ENCODE data around the gene SCLY.
"Not testable (repeated sequence)": the region's sequence is repeated elsewhere in the genome, so short reads cannot be mapped to it uniquely, and the experiment has no call there.

The SCLY gene

DNA sequence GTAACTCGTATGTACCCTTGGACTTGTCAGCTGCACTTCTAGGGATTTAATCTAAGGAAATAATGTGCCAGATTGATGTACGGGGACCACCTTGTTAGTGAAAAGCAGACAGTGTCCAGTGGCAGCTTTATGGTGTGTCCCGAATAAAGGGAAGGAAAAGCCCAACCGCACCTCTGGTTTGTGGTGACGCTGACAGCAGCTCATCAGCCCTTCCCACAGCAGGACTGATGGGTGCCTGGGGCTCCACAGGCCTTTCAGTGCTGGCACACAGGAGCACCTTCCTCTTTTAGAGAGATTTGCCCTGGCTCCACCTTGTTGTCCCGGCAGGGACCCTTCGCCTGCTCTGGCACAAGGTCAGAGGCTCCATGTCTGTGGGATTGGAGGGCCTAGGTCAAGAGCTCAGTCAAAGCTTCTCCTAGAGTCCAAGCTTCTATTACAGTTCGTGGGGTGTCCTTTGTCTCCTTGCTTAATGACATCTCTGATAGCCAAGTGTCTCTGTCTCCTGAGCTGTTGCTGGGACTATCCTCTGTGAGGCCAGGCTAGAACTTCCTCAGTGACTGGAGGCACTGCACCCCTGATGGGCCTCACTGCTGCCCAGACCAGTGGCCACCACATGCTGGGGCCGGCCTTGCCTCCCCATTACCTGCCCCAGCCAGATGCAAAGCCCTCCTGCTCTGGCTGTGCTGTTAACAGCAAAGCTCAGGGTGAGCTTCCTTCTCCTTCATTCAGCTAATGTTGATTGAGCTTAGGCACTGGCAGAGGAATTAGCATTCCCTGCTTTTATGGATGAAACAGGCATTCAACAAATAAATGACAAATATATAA, 33.0 kb upstream of the SCLY start:
- Histone ChIP-seq H3K4me3 (ENCODE audit: low read length) (no peak overlapping the region), H3K36me3 (ENCODE audit: insufficient read depth, low read length) (peaks cover 39% of the 10 kb centered on the region), H3K9me3 (ENCODE audit: low read length) (no peaks in the 10 kb centered on the region), H3K27me3 (ENCODE audit: insufficient read depth, low read length) (no peaks in the 10 kb centered on the region), H2AFZ (ENCODE audit: low read depth, low read length) (no peak overlapping the region), H3K4me1 (ENCODE audit: insufficient read depth, low read length) (no peaks in the 10 kb centered on the region)

DNA sequence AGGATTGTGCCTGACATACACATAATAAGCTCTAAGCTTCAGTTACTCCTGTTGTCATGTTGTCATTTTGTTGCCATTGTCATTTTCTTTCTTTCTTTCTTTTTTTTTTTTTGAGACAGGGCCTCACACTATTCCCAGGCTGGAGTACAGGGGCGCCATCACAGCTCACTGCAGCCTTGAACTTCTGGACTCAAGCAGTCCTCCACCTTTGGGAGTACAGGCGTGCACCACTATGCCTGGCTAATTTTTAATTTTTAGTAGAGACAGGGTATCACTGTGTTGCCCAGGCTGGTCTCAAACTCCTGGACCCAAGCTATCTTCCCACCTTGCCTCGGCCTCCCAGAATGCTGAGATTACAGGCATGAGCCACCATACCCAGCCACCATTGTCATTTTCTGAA, 30.9 kb upstream of the SCLY start:
- Histone ChIP-seq H3K27me3 (ENCODE audit: insufficient read depth, low read length) (no peaks in the 10 kb centered on the region), H3K4me3 (ENCODE audit: low read length) (no peak overlapping the region), H3K36me3 (ENCODE audit: insufficient read depth, low read length) (peaks cover 42% of the 10 kb centered on the region), H3K4me1 (ENCODE audit: insufficient read depth, low read length) (no peaks in the 10 kb centered on the region), H2AFZ (ENCODE audit: low read depth, low read length) (no peak overlapping the region), H3K9me3 (ENCODE audit: low read length) (no peaks in the 10 kb centered on the region)

DNA sequence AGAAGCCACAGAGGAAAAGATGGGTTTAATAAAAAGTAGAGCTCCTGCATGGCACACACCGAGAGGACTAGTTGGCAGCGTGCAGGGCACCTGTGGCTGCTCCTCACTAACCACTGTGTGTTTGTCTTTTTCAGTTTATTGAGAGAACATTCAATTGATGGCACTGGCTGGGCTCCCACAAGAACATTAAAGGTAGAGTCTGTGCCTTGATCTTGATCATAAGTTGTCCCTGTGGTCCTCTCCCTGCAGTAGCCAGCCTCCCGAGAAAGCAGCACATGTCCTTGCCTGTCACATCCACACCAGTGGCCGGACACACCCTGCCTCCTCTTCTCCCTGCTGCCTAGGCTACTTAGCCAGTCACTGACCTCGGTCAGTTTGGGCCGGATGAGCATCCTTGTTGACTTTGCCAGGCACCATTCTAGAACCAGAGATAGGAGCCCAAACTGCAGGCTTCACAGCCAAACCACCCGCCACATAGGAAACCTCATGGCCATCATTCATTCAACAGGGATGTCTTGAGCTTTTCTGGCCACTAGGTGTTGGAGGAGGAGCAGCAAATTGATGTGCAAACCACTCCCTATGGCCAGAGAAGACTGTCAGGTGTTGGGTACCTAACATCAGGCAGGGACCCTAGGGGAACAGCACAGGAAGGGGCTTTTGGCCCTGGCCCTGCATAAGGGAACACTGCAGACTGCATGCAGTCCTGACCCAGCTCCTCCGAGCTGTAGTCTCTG, 30.2 kb upstream of the SCLY start:
- no peaks in the 10 kb centered on the region for H3K4me1 ChIP-seq (ENCODE audit: insufficient read depth, low read length)
- peaks cover 45% of the 10 kb centered on the region for H3K36me3 ChIP-seq (ENCODE audit: insufficient read depth, low read length)
- H2AFZ ChIP-seq (ENCODE audit: low read depth, low read length) = no peak overlapping the region
- H3K9me3 ChIP-seq (ENCODE audit: low read length) = no peaks in the 10 kb centered on the region
- H3K4me3 ChIP-seq (ENCODE audit: low read length) = no peak overlapping the region
- no peaks in the 10 kb centered on the region for H3K27me3 ChIP-seq (ENCODE audit: insufficient read depth, low read length)

DNA sequence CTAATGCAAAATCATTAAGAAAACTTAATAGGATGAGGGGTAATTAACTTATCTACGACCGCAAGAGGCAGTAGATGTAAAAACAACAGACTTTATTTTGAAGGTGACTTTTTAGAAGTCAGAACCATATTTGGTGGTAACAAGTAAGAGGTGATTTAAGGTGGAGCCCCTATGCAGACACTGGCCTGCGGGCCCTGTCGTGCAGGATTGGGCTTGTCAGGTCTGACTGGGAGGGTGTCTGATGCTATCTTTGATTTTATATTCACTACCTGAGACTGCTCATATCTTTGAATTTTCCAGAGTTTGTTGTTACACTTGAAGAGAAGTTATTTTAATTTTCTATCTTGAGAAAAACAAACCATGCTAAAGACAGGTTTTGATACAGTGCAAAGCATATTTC, 29.1 kb upstream of the SCLY start:
- H3K4me1 ChIP-seq (ENCODE audit: insufficient read depth, low read length) = no peaks in the 10 kb centered on the region
- no peaks in the 10 kb centered on the region for H3K27me3 ChIP-seq (ENCODE audit: insufficient read depth, low read length)
- H3K36me3 ChIP-seq (ENCODE audit: insufficient read depth, low read length) = peaks cover 43% of the 10 kb centered on the region
- no peak overlapping the region for H3K4me3 ChIP-seq (ENCODE audit: low read length)
- no peak overlapping the region for H2AFZ ChIP-seq (ENCODE audit: low read depth, low read length)
- no peaks in the 10 kb centered on the region for H3K9me3 ChIP-seq (ENCODE audit: low read length)

DNA sequence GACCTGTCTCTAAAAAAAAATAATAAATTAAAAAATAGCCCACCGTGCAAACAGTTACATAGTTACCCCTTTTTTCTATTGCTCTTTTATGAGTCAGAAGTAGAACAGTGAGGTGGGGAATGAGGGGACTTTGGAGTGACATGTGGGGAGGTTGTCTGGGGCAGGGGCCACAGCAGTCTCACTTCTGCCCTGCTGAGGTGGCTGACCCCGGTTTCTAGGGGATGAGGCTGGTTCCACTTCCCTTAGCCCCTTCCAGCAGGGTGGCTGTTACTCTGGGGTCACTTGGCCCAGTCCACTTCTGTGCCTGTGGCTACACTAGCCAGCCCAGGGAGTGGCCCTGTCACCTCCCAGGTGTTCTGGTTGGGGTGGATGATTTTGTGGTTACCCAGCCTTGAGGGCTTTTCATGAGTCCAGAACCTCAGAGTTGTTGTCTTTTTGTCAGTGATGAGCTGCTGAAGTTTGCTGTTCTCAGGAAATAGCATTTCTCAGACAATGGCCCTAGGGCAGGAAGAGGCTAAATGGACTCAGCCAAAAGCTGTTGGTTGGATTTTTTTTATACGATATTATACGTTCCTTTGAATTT, 28.0 kb upstream of the SCLY start:
- Histone ChIP-seq H3K4me3 (ENCODE audit: low read length) (no peak overlapping the region), H3K9me3 (ENCODE audit: low read length) (no peaks in the 10 kb centered on the region), H3K4me1 (ENCODE audit: insufficient read depth, low read length) (no peaks in the 10 kb centered on the region), H3K36me3 (ENCODE audit: insufficient read depth, low read length) (peaks cover 44% of the 10 kb centered on the region), H2AFZ (ENCODE audit: low read depth, low read length) (no peak overlapping the region), H3K27me3 (ENCODE audit: insufficient read depth, low read length) (no peaks in the 10 kb centered on the region)

DNA sequence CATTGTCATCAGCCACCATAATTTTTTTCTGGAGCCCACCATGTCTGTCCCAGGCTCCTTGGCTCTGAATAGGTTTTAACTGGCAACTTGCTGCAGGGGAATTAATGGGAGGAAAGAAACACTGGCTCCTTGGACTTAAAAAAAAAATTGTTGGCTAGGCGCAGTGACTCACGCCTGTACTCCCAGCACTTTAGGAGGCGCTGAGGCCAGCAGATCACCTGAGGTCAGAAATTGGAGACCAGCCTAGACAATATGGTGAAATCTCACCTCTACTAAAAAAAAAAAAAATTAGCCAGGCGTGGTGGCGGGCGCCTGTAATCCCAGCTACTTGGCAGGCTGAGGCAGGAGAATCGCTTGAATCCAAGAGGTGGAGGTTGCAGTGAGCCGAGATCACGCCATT, 26.8 kb upstream of the SCLY start:
- H3K27me3 ChIP-seq (ENCODE audit: insufficient read depth, low read length); H3K9me3 ChIP-seq (ENCODE audit: low read length); H3K4me1 ChIP-seq (ENCODE audit: insufficient read depth, low read length); H2AFZ ChIP-seq (ENCODE audit: low read depth, low read length); H3K4me3 ChIP-seq (ENCODE audit: low read length): not testable (repeated sequence)
- peaks cover 53% of the 10 kb centered on the region for H3K36me3 ChIP-seq (ENCODE audit: insufficient read depth, low read length)

DNA sequence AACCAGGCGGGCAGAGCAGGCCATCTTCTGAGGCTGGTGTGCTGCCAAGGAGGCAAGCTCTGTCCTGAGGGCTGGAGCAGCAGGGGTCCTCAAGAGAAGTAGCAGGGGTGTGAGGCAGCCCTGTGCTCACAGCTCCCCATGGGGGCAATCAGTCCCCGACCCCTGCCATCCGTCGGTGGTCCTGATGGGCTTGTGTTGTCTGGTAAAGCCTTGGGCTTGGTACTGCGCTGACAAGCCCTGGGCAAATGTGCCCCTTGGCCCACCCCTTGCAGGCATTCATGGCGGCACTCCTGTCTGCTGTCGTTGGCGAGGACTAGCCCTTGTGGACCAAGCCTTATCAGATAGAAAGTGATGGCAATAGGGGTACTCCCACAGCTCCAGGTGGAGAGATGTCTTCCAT, 22.6 kb upstream of the SCLY start:
- H3K4me3 ChIP-seq (ENCODE audit: low read length) = no peak overlapping the region
- H3K9me3 ChIP-seq (ENCODE audit: low read length) = no peaks in the 10 kb centered on the region
- H3K27me3 ChIP-seq (ENCODE audit: insufficient read depth, low read length) = no peaks in the 10 kb centered on the region
- H3K4me1 ChIP-seq (ENCODE audit: insufficient read depth, low read length) = no peaks in the 10 kb centered on the region
- peaks cover 50% of the 10 kb centered on the region for H3K36me3 ChIP-seq (ENCODE audit: insufficient read depth, low read length)
- H2AFZ ChIP-seq (ENCODE audit: low read depth, low read length) = no peak overlapping the region

DNA sequence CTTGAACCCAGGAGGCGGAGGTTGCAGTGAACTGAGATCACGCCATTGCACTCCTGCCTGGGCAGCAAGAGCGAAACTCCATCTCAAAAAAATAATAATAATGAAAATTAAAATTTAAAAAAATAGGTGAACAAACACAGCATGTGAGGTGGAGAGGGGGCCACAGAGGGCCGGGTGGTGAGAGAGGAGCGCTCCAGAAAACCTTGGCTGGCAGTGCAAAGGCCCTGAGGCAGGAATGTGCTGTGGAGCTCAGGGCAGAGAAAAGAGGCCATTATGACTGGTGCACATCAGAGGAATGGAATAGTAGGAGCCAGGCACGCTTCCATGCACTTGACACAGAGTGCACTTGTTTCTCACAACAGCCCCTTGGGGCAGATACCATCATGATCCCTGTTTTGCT, 21.6 kb upstream of the SCLY start:
- Histone ChIP-seq H2AFZ (ENCODE audit: low read depth, low read length) (no peak overlapping the region), H3K27me3 (ENCODE audit: insufficient read depth, low read length) (no peaks in the 10 kb centered on the region), H3K4me1 (ENCODE audit: insufficient read depth, low read length) (no peaks in the 10 kb centered on the region), H3K9me3 (ENCODE audit: low read length) (no peaks in the 10 kb centered on the region), H3K4me3 (ENCODE audit: low read length) (no peak overlapping the region), H3K36me3 (ENCODE audit: insufficient read depth, low read length) (peaks cover 54% of the 10 kb centered on the region)

DNA sequence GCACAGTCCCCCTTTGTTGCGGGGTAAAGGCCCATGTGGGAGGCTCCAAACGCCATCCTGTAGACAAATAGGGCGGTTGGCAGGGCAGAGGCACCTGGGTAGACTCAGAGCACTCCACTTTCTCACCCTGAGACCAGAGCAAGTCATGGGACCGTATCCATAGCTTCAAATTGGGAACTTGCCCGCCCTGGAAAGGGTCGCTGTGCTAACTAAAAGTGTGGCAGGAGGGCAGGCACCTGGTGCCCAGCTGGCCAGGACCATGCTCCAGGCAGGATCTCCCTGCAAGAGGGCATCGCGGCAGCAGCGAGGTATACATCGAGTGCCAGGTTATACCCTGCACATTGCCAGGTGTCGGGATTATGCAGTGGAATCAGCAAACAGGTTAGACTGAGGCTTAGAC, 20.8 kb upstream of the SCLY start:
- Histone ChIP-seq H3K4me1 (ENCODE audit: insufficient read depth, low read length) (no peaks in the 10 kb centered on the region), H3K9me3 (ENCODE audit: low read length) (no peaks in the 10 kb centered on the region), H3K36me3 (ENCODE audit: insufficient read depth, low read length) (peaks cover 54% of the 10 kb centered on the region), H3K27me3 (ENCODE audit: insufficient read depth, low read length) (no peaks in the 10 kb centered on the region), H3K4me3 (ENCODE audit: low read length) (no peak overlapping the region), H2AFZ (ENCODE audit: low read depth, low read length) (no peak overlapping the region)

DNA sequence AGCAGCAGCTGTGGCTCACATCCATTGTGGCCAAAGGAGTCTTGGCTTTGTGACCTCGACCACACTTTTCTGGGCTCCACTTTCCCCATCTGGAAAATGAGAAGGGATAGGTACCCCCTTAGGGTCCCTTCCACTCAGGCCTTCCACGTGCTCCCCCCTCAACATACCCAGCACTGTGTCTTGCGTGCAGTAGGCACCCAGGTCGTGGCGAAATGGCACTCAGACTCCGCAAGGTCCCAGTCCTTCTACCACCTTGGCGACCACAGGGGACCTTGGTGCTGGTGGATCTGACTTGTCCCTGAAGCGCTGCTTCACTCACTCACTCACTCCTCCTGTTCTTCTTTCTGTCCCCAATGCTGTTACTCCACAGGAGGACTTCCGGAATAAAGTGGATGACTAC, 19.9 kb upstream of the SCLY start:
- Histone ChIP-seq H3K4me3 (ENCODE audit: low read length) (no peak overlapping the region), H3K4me1 (ENCODE audit: insufficient read depth, low read length) (no peaks in the 10 kb centered on the region), H2AFZ (ENCODE audit: low read depth, low read length) (no peak overlapping the region), H3K27me3 (ENCODE audit: insufficient read depth, low read length) (no peaks in the 10 kb centered on the region), H3K9me3 (ENCODE audit: low read length) (no peaks in the 10 kb centered on the region), H3K36me3 (ENCODE audit: insufficient read depth, low read length) (peaks cover 54% of the 10 kb centered on the region)

DNA sequence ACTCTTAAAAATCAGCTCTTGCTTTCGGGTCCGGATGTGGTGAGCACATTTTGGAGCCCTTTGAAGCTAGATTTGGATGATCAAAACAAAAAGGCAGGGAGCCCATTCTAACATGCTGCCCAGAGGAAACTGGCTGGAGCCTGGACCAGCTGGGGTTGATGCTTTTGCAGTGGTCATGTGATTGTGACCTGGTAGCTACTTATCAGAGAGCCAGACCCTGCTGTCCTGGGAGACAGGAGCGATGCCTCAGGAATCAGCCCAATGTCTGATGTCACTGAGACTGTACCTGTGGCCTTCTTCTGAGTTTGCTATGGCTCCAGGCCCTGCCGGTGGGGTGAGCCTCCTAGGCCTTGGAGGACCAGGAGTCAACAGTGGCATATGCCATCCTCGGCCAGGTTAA, 18.7 kb upstream of the SCLY start:
- peaks cover 50% of the 10 kb centered on the region for H3K36me3 ChIP-seq (ENCODE audit: insufficient read depth, low read length)
- no peaks in the 10 kb centered on the region for H3K4me1 ChIP-seq (ENCODE audit: insufficient read depth, low read length)
- no peaks in the 10 kb centered on the region for H3K9me3 ChIP-seq (ENCODE audit: low read length)
- no peak overlapping the region for H3K4me3 ChIP-seq (ENCODE audit: low read length)
- H3K27me3 ChIP-seq (ENCODE audit: insufficient read depth, low read length) = no peaks in the 10 kb centered on the region
- no peak overlapping the region for H2AFZ ChIP-seq (ENCODE audit: low read depth, low read length)

DNA sequence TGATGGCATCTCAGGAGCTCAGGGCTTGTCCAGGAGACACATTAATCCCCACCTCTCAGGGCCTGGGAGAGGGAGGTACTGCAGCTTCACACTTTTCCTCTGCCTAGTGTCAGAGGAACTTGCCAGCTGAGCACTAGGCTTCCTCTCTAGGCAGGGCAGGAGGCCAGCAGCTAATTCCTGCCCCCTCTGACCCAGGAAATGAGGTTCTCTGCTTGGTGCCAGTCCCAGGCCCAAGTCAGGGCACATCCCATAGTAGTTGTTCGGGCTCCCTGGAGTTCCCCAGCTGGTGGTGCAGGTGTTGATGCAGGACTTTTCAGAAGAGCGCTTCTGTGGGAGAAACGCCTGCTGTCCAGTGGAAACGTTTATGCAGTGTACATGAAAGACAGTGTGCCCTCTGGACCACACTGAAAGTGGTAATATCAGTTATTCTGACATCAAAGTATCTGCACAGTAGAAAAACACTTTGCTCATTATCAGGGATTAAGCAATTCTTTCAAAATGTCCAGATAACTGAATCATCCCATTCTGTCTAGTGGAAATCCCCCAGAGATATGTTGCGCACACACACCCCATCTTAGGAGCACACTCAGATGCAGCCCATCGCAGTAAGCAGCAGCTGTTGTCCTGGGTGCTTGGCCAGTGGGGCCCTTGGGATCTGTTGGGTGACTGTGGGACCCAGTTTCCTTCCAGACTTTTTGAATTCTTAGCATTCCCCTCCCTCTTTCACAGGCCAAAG, 17.8 kb upstream of the SCLY start:
- H3K9me3 ChIP-seq (ENCODE audit: low read length) = no peaks in the 10 kb centered on the region
- H3K36me3 ChIP-seq (ENCODE audit: insufficient read depth, low read length) = peaks cover 42% of the 10 kb centered on the region
- H3K4me3 ChIP-seq (ENCODE audit: low read length) = no peak overlapping the region

DNA sequence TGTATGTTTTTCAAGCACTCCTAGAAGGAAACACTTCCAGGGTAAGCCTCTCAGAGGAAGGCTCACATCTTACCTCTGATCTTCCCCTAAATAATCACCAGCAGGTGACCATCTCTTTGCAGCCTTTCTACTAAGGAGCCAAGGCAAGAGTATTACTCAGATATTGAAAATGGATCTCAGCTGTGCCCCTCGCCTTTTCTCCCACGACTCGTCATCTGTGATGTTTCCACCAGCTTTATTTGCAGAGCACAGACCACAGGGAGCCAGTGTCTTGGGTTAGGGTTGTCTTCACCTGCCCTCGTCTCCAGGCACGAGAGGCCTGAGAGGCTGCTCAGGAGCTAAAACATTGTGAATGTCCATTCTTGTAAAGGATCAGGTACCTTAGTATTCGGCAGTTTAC, 16.9 kb upstream of the SCLY start:
- Histone ChIP-seq H3K27me3 (ENCODE audit: insufficient read depth, low read length) (no peaks in the 10 kb centered on the region), H3K9me3 (ENCODE audit: low read length) (no peaks in the 10 kb centered on the region), H3K4me3 (ENCODE audit: low read length) (no peak overlapping the region), H3K4me1 (ENCODE audit: insufficient read depth, low read length) (no peaks in the 10 kb centered on the region), H2AFZ (ENCODE audit: low read depth, low read length) (no peak overlapping the region), H3K36me3 (ENCODE audit: insufficient read depth, low read length) (peaks cover 35% of the 10 kb centered on the region)

More for the DNA sequence above, 17.8 kb upstream of the SCLY start:
- Histone ChIP-seq H3K4me1 (ENCODE audit: insufficient read depth, low read length) (no peaks in the 10 kb centered on the region), H2AFZ (ENCODE audit: low read depth, low read length) (no peak overlapping the region), H3K27me3 (ENCODE audit: insufficient read depth, low read length) (no peaks in the 10 kb centered on the region)

Data from neuron (in vitro differentiated cells).